ENCODE data around the gene LAMA2.
"Not testable (repeated sequence)": the region's sequence is repeated elsewhere in the genome, so short reads cannot be mapped to it uniquely, and the experiment has no call there.

Gene LAMA2

GRCh38 chr6:129130959-129131681 lies 248.2 kb downstream of the LAMA2 start:
- DNase-seq, result no peak

- no peak for DNase-seq
Measured at GRCh38 chr6:129133770-129134192, 250.8 kb downstream of the LAMA2 start.

DNA sequence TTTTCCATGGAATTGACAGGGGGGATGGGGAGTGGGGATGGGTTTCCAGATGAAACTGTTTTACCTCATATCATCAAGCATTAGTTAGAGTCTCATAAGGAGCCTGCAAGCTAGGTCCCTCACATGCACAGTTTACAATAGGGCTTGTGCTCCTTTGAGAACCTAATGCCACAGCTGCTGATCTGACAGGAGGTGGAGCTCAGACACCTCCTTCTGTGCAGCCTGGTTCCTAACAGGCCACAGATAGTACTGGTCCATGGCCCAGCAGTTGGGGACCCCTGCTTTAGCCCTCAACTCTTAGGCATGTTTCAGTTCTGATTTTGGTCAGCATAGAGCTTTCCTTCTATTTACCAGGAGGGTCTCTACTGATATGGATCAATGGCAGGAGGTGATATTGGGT lies 251.6 kb downstream of the LAMA2 start:
- DNase-seq, result no peak

DNA sequence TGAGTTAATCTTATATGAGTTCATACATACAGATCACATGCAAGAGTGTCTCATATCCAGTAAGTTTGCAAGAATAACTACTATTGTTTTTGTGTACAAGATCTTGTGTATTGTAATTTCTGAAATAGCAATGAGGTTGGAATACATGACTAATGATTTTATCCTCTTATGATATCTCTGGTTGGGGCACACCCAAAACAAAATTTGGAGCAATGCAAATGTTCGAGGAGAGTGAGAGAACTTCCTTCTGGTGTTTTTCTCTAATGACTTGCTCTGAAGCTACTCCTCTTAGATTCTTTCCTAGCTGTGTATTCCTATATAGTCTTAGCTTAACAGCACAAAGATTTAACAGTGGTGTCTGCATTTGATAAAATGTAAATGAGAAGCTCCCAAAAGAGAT lies 252.5 kb downstream of the LAMA2 start:
- DNase-seq, result no peak

DNA sequence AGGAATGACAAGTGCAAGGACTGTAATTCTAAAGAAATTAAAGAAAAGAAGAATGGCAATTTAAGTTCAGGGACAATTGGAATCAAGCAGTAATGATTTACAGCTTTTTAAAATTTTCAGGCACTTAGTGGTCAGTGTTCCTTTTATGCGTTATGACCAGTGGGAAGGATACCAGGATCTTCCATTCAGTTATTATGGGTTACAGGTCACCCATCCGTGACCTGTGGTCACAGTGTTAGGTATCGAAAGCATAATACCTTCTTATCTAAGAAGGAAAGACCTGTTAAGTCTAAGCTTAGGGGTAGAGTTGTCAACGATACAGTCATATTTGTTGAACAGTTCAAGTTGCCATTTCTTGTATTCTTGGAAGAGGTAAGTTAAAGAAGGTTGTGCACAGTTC lies 253.8 kb downstream of the LAMA2 start:
- no peak for DNase-seq

- no peak for DNase-seq
Measured at GRCh38 chr6:129138739-129139405, 255.9 kb downstream of the LAMA2 start.

DNA sequence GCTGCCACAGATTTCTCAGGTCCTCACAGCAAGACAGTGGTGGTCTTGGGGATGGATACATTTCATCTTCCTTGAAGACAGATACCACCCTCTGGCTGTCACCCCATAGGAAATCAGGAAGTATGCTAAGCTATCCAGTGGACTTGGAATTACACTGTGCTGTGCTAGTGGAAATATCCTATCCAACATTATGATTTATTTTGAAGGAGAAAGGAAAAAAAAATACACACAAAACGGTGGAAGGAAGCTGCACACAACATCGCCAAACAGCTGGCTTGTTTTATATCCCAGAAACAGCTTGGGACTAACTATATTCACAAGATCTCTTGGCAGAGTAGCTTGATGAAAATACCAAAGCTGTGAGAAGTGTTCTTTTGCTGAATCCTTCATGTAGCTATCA lies 257.6 kb downstream of the LAMA2 start:
- no peak for DNase-seq

- no peak for DNase-seq
Measured at GRCh38 chr6:129141499-129141898, 258.6 kb downstream of the LAMA2 start.

GRCh38 chr6:129146902-129147301 lies 264.0 kb downstream of the LAMA2 start:
- no peak for DNase-seq

DNA sequence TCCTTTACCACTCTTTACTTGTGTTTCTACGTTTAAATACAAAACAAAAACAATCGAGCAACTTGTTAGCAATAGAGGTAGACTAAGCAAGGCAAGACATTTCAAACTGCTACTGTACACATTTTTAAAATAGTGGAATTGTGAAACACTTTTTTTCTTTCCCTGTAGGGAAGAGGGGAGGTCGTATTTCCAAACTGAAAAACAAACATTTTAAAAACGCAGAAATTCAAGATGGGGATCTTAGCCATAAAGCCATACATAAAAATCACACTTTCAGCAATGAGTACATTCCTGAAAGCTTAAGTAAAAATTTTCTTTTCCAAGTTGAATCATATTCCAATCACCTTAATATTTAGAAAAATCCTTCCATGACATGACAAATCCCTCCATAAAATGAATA lies 267.6 kb downstream of the LAMA2 start:
- DNase-seq, result no peak

DNA sequence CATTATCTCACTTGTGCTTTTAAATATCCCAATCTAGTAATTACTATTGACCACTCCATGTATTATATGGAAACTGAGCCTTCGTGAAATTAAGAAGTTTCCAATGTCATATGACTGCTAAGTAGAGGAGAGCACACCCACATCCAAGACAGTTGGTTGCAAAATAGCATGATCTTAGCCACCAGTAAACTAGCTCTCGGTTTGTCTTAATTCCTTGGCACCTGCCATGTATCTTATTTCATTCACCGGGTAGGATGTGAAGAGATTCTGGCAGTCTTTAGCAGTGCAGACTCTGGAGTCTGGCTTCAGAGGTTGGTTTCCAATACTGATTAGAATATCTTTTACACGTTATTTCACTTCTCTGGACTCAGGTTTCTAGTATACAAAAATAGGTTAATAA lies 270.3 kb downstream of the LAMA2 start:
- no peak for DNase-seq

DNA sequence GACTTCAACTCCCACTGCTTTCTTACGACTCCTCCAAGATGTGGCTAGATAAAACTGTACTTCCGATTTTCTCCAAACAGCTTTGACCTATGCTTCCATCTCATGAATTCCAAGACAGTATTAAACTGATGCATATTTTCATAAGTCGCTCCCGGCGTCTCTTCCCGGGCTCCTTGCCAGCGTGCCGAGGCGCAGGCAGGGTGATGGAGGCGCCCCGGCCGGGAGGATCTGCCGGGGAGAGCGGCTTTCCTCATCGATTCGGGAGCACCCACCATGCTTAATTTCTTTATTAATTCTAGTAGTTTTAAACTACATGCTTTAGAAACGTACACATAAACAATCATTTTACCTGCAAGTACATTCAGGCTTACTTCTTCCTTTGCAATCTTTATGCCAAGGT lies 276.3 kb downstream of the LAMA2 start:
- DNase-seq, result not testable (repeated sequence)

GRCh38 chr6:129162605-129163004 lies 279.7 kb downstream of the LAMA2 start:
- no peak for DNase-seq

DNA sequence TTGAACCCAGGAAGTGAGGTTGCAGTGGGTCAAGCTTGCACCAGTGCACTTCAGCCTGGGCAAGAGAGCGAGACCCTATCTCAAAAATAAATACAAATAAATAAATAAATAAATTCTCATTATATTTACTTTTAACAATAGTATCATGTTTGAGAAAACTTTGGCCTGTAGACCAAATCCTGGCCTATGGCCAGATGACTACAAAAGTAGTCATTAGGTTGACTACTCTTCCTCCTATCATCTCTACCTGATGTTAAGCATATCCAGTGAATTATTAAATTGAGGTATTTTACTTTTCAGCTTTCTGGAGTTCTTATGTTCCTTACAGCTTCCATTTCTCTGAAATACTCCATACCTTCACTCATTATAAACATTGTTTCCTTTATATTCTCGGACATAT lies 280.6 kb downstream of the LAMA2 start:
- DNase-seq, result no peak

GRCh38 chr6:129164032-129164431 lies 281.1 kb downstream of the LAMA2 start:
- DNase-seq, result no peak

- DNase-seq, result not testable (repeated sequence)
Measured at GRCh38 chr6:129172279-129172995, 289.5 kb downstream of the LAMA2 start.

GRCh38 chr6:129175066-129175465 lies 292.1 kb downstream of the LAMA2 start:
- no peak for DNase-seq

GRCh38 chr6:129177801-129178200 lies 294.9 kb downstream of the LAMA2 start:
- no peak for DNase-seq

DNA sequence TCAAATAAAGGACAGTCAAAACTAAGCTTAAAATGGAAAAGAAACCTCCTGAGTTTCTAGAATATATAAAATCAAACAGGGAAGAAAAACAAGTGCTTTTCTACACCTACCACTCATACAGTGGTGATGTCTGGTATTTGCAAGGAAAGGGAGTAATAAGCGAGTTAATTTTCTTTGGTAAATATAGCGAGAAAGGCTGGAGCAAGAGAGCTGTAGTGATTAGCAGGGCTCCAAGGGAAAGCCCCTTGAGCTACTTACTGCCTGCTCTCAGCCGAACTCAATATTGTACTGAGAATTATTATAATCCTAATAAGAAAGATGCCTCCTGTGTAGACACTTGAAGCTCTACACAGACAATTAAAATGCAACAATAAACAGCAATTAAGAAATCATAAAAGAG lies 296.3 kb downstream of the LAMA2 start:
- DNase-seq, result no peak

GRCh38 chr6:129181001-129181400 lies 298.1 kb downstream of the LAMA2 start:
- DNase-seq, result no peak

- DNase-seq, result no peak
Measured at GRCh38 chr6:129183187-129183591, 300.3 kb downstream of the LAMA2 start.

DNA sequence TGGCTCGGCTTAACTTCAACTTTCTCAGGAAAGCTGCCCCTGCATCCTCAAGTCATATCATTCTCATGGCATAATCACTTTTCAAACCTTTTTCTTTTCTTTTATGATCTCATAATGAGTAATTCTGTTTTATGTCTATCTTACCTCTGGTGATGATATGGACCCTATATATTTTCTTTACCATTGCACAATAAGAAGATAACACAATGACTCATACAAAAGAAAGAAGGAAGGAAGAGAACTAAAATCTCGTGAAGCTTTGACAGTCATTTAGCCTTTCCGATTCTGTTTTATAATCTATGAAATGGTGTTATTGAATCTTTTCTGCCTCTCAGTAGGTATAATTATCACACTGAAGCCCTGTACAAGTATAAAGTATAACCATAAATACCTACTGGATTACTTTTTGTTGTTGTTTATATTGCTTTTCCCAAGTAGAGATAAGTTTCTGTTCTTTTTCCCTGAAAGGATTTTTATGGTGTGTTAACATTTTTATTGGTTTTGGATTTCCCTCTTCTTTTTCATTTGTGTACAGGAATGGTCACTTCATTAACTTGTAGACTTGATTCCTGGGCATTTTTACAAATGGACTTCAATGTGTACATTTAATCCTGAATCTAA lies 300.9 kb downstream of the LAMA2 start:
- DNase-seq, result no peak

GRCh38 chr6:129184324-129184723 lies 301.4 kb downstream of the LAMA2 start:
- no peak for DNase-seq

Measured in NCI-H2107 (cell line).